Measurements from ENCODE around the gene FOXL2.

- TF ChIP-seq GATA2 (IDR thresholded peaks at IDR 0.05; ENCODE audit: low read depth, low read length): no peak
- TF ChIP-seq GATA3 (IDR thresholded peaks at IDR 0.05; ENCODE audit: low read depth, low read length): no peak
Measured at GRCh38 chr3:138946663-138947494, at the start of gene FOXL2, which contains the start of gene FOXL2NB.
